ENCODE results near the gene SPOCK3. TPM values are rescaled to one million over a fixed set of nuclear protein-coding genes. Genes with fewer than 3 reads are reported as not detected.

The SPOCK3 gene
- total and polyA plus RNA-seq, 4 donors: 0.08 to 0.42 (median 0.24) TPM

DNA sequence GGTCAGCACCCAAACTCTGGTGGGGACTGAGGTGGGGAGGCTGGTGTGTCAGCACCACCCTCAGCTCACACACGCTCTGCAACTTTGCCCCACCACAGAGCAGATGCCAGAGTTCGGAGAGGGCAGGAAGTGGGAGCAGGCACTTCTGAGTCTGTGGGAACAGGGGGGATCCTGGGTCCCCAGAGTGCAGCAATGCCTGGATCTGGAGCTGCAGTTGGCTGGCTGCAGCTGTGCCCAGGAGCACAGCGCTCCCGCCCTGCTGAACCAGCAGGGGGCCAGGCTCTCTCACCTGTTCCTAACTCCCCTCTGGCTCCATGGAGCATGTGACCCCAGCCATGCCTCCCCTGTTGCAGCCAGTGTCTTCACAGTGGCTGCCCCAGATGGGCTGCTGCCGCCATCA, 252.4 kb downstream of the SPOCK3 start:
- Histone ChIP-seq H3K9ac (ENCODE audit: low read depth in 1 of 2, low read length in 2 of 2) (no peak overlapping the region), H3K9me3 (ENCODE audit: control insufficient read depth in 4 of 4, low read length in 3 of 4) (no peaks in the 10 kb centered on the region), H3K27me3 (ENCODE audit: control insufficient read depth in 4 of 4, insufficient read depth in 4 of 4, low read length in 3 of 4) (no peaks in the 10 kb centered on the region), H3K36me3 (ENCODE audit: control insufficient read depth in 4 of 4, insufficient read depth in 3 of 4, low read depth in 1 of 4, low read length in 3 of 4) (no peaks in the 10 kb centered on the region), H3K4me1 (ENCODE audit: control insufficient read depth in 4 of 4, insufficient read depth in 4 of 4, low read length in 3 of 4) (no peaks in the 10 kb centered on the region), H3K27ac (ENCODE audit: low read depth in 1 of 2, low read length in 2 of 2) (no peak overlapping the region), H3K4me3 (ENCODE audit: low read depth in 1 of 3, low read length in 3 of 3) (no peak overlapping the region)
- TF ChIP-seq FOXA1 (IDR thresholded peaks at IDR 0.05) (no peak), YY1 (IDR thresholded peaks at IDR 0.05) (no peak), HNF4G (IDR thresholded peaks at IDR 0.05) (no peak)
- DNase-seq (ENCODE audit: low spot score): no peak
- 85% methylated on average over 5 of the region's 5 CpGs for WGBS

DNA sequence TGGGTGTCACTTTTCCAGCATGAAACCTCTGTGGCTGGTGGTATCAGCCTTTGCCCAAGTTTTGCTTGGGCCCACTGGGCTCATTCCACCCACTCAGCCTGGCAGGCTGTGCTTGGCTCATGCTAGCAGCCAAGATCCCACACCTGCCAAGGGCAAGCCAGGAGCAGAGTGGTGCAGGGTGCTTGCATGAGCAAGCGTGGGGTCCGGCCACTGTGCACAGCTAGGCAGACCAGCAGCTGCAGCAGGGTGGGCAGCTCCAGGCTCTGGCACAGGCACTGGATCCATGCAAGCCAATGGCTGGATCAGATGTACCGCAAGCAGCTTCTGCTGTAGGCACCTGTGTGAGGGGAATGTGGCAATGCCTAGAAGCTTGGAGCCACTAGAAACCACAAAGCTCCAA, 253.9 kb downstream of the SPOCK3 start:
- TF ChIP-seq FOXA1 (IDR thresholded peaks at IDR 0.05) (no peak), EGR1 (IDR thresholded peaks at IDR 0.05; ENCODE audit: low read depth in 2 of 2) (no peak), HNF4A (conservative IDR thresholded peaks at IDR 0.05) (no peak), GABPA (IDR thresholded peaks at IDR 0.05 in 1 of 2, conservative IDR thresholded peaks at IDR 0.05 in 1 of 2) (no peak), TAF1 (conservative IDR thresholded peaks at IDR 0.05) (no peak), SP1 (IDR thresholded peaks at IDR 0.05) (no peak)
- TF ChIP-seq, protein P1, sequence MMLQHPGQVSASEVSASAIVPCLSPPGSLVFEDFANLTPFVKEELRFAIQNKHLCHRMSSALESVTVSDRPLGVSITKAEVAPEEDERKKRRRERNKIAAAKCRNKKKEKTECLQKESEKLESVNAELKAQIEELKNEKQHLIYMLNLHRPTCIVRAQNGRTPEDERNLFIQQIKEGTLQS (IDR thresholded peaks at IDR 0.05): no peak
- TF ChIP-seq, protein P2, sequence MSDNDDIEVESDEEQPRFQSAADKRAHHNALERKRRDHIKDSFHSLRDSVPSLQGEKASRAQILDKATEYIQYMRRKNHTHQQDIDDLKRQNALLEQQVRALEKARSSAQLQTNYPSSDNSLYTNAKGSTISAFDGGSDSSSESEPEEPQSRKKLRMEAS (IDR thresholded peaks at IDR 0.05): no peak
- TF ChIP-seq, protein P3, sequence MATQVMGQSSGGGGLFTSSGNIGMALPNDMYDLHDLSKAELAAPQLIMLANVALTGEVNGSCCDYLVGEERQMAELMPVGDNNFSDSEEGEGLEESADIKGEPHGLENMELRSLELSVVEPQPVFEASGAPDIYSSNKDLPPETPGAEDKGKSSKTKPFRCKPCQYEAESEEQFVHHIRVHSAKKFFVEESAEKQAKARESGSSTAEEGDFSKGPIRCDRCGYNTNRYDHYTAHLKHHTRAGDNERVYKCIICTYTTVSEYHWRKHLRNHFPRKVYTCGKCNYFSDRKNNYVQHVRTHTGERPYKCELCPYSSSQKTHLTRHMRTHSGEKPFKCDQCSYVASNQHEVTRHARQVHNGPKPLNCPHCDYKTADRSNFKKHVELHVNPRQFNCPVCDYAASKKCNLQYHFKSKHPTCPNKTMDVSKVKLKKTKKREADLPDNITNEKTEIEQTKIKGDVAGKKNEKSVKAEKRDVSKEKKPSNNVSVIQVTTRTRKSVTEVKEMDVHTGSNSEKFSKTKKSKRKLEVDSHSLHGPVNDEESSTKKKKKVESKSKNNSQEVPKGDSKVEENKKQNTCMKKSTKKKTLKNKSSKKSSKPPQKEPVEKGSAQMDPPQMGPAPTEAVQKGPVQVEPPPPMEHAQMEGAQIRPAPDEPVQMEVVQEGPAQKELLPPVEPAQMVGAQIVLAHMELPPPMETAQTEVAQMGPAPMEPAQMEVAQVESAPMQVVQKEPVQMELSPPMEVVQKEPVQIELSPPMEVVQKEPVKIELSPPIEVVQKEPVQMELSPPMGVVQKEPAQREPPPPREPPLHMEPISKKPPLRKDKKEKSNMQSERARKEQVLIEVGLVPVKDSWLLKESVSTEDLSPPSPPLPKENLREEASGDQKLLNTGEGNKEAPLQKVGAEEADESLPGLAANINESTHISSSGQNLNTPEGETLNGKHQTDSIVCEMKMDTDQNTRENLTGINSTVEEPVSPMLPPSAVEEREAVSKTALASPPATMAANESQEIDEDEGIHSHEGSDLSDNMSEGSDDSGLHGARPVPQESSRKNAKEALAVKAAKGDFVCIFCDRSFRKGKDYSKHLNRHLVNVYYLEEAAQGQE (IDR thresholded peaks at IDR 0.05): no peak
- Histone ChIP-seq H3K4me3 (ENCODE audit: low read depth in 1 of 3, low read length in 3 of 3) (no peak overlapping the region), H3K27me3 (ENCODE audit: control insufficient read depth in 4 of 4, insufficient read depth in 4 of 4, low read length in 3 of 4) (no peaks in the 10 kb centered on the region), H3K27ac (ENCODE audit: low read depth in 1 of 2, low read length in 2 of 2) (no peak overlapping the region), H3K9me3 (ENCODE audit: control insufficient read depth in 4 of 4, low read length in 3 of 4) (no peaks in the 10 kb centered on the region), H3K4me1 (ENCODE audit: control insufficient read depth in 4 of 4, insufficient read depth in 4 of 4, low read length in 3 of 4) (no peaks in the 10 kb centered on the region), H3K36me3 (ENCODE audit: control insufficient read depth in 4 of 4, insufficient read depth in 3 of 4, low read depth in 1 of 4, low read length in 3 of 4) (no peaks in the 10 kb centered on the region), H3K9ac (ENCODE audit: low read depth in 1 of 2, low read length in 2 of 2) (no peak overlapping the region)
- WGBS: 89% methylated on average over 3 of the region's 3 CpGs
- no peak for DNase-seq (ENCODE audit: low spot score)

DNA sequence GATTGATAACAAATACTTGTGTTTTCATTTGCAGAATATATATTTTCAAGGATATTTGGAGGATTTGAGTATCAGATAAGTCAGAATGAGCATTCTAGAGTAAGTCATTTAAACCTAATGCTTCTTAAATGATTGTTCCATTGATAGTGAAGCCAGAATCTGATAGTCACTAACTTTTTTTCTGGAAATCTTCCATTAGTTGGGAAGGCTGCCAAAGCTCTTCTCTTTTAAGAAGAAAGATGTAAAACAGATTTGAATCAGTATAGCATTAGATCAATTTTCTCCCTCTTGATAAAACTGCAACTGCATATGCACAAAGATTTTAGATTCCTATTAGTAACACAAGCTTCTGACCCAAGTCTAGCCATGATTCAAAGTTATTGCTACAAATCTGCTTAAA, 256.7 kb downstream of the SPOCK3 start:
- Histone ChIP-seq H3K9me3 (ENCODE audit: control insufficient read depth in 4 of 4, low read length in 3 of 4) (no peaks in the 10 kb centered on the region), H3K27ac (ENCODE audit: low read depth in 1 of 2, low read length in 2 of 2) (no peak overlapping the region), H3K9ac (ENCODE audit: low read depth in 1 of 2, low read length in 2 of 2) (no peak overlapping the region), H3K4me1 (ENCODE audit: control insufficient read depth in 4 of 4, insufficient read depth in 4 of 4, low read length in 3 of 4) (no peaks in the 10 kb centered on the region), H3K36me3 (ENCODE audit: control insufficient read depth in 4 of 4, insufficient read depth in 3 of 4, low read depth in 1 of 4, low read length in 3 of 4) (no peaks in the 10 kb centered on the region), H3K27me3 (ENCODE audit: control insufficient read depth in 4 of 4, insufficient read depth in 4 of 4, low read length in 3 of 4) (no peaks in the 10 kb centered on the region), H3K4me3 (ENCODE audit: low read depth in 1 of 3, low read length in 3 of 3) (no peak overlapping the region)
- TF ChIP-seq, protein P2 (IDR thresholded peaks at IDR 0.05): no peak
- TF ChIP-seq, protein P4, sequence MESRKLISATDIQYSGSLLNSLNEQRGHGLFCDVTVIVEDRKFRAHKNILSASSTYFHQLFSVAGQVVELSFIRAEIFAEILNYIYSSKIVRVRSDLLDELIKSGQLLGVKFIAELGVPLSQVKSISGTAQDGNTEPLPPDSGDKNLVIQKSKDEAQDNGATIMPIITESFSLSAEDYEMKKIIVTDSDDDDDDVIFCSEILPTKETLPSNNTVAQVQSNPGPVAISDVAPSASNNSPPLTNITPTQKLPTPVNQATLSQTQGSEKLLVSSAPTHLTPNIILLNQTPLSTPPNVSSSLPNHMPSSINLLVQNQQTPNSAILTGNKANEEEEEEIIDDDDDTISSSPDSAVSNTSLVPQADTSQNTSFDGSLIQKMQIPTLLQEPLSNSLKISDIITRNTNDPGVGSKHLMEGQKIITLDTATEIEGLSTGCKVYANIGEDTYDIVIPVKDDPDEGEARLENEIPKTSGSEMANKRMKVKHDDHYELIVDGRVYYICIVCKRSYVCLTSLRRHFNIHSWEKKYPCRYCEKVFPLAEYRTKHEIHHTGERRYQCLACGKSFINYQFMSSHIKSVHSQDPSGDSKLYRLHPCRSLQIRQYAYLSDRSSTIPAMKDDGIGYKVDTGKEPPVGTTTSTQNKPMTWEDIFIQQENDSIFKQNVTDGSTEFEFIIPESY (IDR thresholded peaks at IDR 0.05): no peak
- DNase-seq (ENCODE audit: low spot score): no peak

Measured in liver (tissue), 9 donors.